ENCODE measurements around the gene UBE2Q2.

UBE2Q2 gene

GRCh38 chr15:75928680-75929608 is 85.7 kb downstream of the UBE2Q2 start:
- no peak for DNase-seq

GRCh38 chr15:75929799-75930565 is 86.7 kb downstream of the UBE2Q2 start:
- no peak for DNase-seq

DNA sequence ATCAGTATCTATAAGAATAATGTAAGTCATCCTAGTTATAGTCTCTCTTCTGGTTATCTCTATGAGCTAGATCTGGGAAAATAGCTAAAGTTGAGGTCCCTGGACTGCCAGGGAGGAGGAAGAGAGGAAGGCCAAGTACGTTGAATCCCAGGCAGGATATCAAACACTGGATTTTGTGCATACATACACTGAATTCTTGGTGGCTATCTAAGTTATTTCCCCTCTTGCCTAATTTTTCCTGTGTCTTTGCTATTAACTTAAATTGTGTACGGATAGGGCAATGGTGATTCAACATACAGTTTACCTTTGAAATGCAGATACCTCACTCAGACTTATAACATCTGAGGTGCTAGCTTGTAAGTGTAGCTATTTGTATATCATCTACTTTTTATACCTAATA is 87.6 kb downstream of the UBE2Q2 start:
- no peak for DNase-seq

- no peak for DNase-seq
Measured at GRCh38 chr15:75942464-75942863, 99.2 kb downstream of the UBE2Q2 start.

- no peak for DNase-seq
Measured at GRCh38 chr15:75943246-75943645, 100.0 kb downstream of the UBE2Q2 start.

DNA sequence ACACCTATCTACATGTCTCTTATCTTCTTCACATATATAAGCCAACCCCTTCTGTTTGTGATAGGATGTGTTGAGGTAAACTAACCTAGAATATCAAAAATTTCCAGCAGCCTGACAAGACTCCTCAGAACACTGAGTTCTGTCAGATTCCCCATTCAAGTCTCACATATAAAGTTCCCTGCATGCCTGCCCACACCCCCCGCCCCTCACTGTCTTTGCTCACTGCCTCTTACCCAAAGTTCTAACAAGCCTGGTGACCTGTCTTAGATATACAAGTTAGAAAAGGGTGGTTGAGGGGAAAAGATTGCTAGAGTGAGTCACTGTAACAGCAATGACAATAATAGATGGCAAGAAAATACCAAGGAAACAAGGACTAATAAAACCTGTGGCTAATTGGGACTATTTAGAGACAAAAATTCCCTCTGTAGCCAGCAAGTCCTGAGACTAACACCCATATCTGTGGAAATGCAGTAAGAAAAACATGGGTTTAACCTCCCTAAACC is 100.5 kb downstream of the UBE2Q2 start:
- DNase-seq = no peak

DNA sequence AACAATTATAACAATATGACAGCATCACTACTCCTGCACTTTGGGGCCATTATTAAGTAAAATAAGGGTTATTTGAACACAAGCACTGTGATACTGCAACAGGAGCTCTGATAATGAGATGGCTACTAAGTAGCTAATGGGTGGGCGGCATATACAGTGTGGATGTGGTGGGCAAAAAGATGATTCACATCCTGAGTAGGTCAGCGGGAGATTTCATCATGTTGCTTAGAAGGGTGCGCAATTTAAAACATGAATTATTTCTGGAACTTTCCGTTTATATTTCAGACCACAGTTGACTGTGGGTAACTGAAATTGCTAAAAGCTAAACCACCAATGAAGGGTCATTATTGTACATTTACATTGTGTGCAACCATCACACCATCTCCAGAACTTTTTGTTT is 102.7 kb downstream of the UBE2Q2 start:
- no peak for DNase-seq

GRCh38 chr15:75947092-75947491 is 103.8 kb downstream of the UBE2Q2 start:
- DNase-seq = no peak

DNA sequence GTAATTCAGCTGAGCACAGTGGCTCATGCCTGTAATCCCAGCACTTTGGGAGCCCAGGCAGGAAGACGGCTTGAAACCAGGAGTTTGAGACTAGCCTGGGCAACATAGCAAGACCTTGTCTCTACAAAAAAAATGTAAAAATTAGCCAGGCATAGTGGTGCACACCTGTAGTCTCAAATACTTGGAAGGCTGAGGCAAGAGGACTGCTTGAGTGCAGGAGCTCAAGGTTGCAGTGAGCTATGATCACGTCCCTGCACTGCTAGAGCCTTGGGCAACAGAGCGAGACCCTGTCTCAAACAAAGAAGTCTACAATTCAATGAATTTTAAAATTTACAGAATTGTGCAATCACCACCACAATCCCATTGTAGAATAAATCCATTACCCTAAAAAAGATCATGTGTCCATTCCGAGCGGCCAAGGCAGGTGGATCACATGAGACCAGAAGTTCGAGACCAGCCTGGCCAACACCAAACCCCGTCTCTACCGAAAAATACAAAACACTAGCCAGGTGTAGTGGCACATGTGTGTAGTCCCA is 105.6 kb downstream of the UBE2Q2 start:
- no peak for DNase-seq

Data from right hindlimb (tissue), 1 donor.